H1 (cell line): ENCODE measurements around the gene ARHGAP24. TPM values are rescaled to one million over a fixed set of nuclear protein-coding genes. Genes with fewer than 3 reads are reported as not detected.

Source experiments
- CTCF ChIA-PET: fragments of 300-600 bp; sonication (Branson Sonifier 250); formaldehyde crosslinking; loops from one replicate; lab custom pipeline; 2021; ENCODE audit not compliant: partially characterized antibody; lab: Charles Lee
- POLR2A ChIA-PET: fragments of 300-600 bp; sonication (Branson Sonifier 250); formaldehyde crosslinking; loops from one replicate; lab custom pipeline; 2021; ENCODE audit warnings: inconsistent platforms; ENCODE audit not compliant: partially characterized antibody; lab: Charles Lee
- DNase-seq, 2 experiments: peaks; one replicate each; pipeline versions ENCODE4 v3.0.0 to v3.0.0-alpha.2; 2010 to 2022; ENCODE audit warnings: low spot score in 2 of 2, low read depth in 1 of 2, mixed read lengths in 1 of 2
- FAIRE-seq: peaks from 2 replicates; lab custom pipeline; 2011; peaks lifted over from hg19 to GRCh38; lab: Jason Lieb, UNC
- H2AFZ ChIP-seq: 2 replicates; pipeline ENCODE4 v1.8.1; 2012; ENCODE audit warnings: low read length, inconsistent platforms
- H2AK5ac ChIP-seq: 2 replicates; pipeline ENCODE4 v1.6.1; 2013; ENCODE audit warnings: low read depth, low read length
- H2BK120ac ChIP-seq: replicated peaks from 2 replicates; pipeline ENCODE3; 2013; ENCODE audit warnings: low read depth, low read length, inconsistent platforms
- H2BK12ac ChIP-seq: 2 replicates; pipeline ENCODE4 v1.6.1; 2013; ENCODE audit warnings: low read depth, low read length
- H2BK15ac ChIP-seq: 2 replicates; pipeline ENCODE4 v1.6.1; 2013; ENCODE audit warnings: low read length
- H2BK20ac ChIP-seq: 2 replicates; pipeline ENCODE4 v1.6.1; 2013; ENCODE audit warnings: low read length
- H2BK5ac ChIP-seq: 2 replicates; pipeline ENCODE4 v1.6.1; 2013; ENCODE audit warnings: low read depth, low read length
- H3K14ac ChIP-seq: 2 replicates; pipeline ENCODE4 v1.6.1; 2013; ENCODE audit warnings: inconsistent platforms; ENCODE audit not compliant: insufficient read length
- H3K18ac ChIP-seq: 2 replicates; pipeline ENCODE4 v1.6.1; 2013; ENCODE audit warnings: low read length; ENCODE audit errors: extremely low read depth
- H3K23ac ChIP-seq: 2 replicates; pipeline ENCODE4 v1.6.1; 2013; ENCODE audit warnings: inconsistent platforms; ENCODE audit not compliant: insufficient read length
- H3K23me2 ChIP-seq: 2 replicates; pipeline ENCODE4 v1.6.1; 2013; ENCODE audit warnings: low read depth, low read length
- H3K27ac ChIP-seq: 2 replicates; pipeline ENCODE4 v1.6.1; 2011; ENCODE audit warnings: low read depth, low read length, inconsistent platforms
- H3K27me3 ChIP-seq, 4 experiments: replicated peaks in 1 of 4; 1 replicate in 1 of 4; 2 replicates in 3 of 4; pipeline versions ENCODE4 v1.6.1 to v1.8.1; 2011 to 2013; ENCODE audit warnings: low read length in 3 of 4, mild to moderate bottlenecking in 3 of 4, inconsistent platforms in 2 of 4, mixed read lengths in 2 of 4, moderate library complexity in 1 of 4; ENCODE audit not compliant: control insufficient read depth in 3 of 4, insufficient read depth in 3 of 4; ENCODE audit errors: extremely low read depth in 1 of 4
- H3K36me3 ChIP-seq, 4 experiments: 2 replicates each; pipeline versions ENCODE4 v1.6.1 to v1.8.1; 2011 to 2013; ENCODE audit warnings: mild to moderate bottlenecking in 4 of 4, low read length in 3 of 4, moderate library complexity in 2 of 4, control low read depth in 1 of 4, inconsistent platforms in 1 of 4; ENCODE audit not compliant: insufficient read depth in 4 of 4, control insufficient read depth in 2 of 4
- H3K4ac ChIP-seq: replicated peaks from 2 replicates; pipeline ENCODE3; 2013; ENCODE audit warnings: low read length, low read depth, mixed read lengths, inconsistent platforms; ENCODE audit not compliant: insufficient read length
- H3K4me1 ChIP-seq, 4 experiments: replicated peaks in 1 of 4; 1 replicate in 1 of 4; 2 replicates in 3 of 4; pipeline versions ENCODE4 v1.6.1 to v1.8.1; 2011 to 2013; ENCODE audit warnings: low read length in 3 of 4, inconsistent platforms in 2 of 4, mixed read lengths in 1 of 4; ENCODE audit not compliant: insufficient read depth in 4 of 4, control insufficient read depth in 3 of 4
- H3K4me2 ChIP-seq, 2 experiments: 2 replicates each; pipeline versions ENCODE4 v1.6.1 to v1.8.1; 2011 to 2013; ENCODE audit warnings: low read depth in 2 of 2, low read length in 2 of 2, control low read depth in 1 of 2, inconsistent platforms in 1 of 2, mild to moderate bottlenecking in 1 of 2; ENCODE audit not compliant: insufficient read depth in 1 of 2
- H3K4me3 ChIP-seq, 4 experiments: fragments of 200-600, 300-600 bp in 1 of 4; sonication (generic), shearing (Covaris generic), sonication (Bioruptor Twin) in 1 of 4; 2 replicates each; pipeline versions ENCODE4 v1.5.1 to v1.8.1; 2011 to 2016; ENCODE audit warnings: low read length in 4 of 4, low read depth in 3 of 4, control low read depth in 2 of 4, inconsistent platforms in 2 of 4, mild to moderate bottlenecking in 2 of 4, mixed read lengths in 1 of 4, moderate library complexity in 1 of 4; ENCODE audit not compliant: insufficient read depth in 2 of 4; ENCODE audit errors: extremely low read depth in 1 of 4
- H3K56ac ChIP-seq: replicated peaks from 2 replicates; pipeline ENCODE3; 2013; ENCODE audit warnings: low read depth, mild to moderate bottlenecking, mixed read lengths, low read length, inconsistent platforms; ENCODE audit not compliant: insufficient read length
- H3K79me1 ChIP-seq: 2 replicates; pipeline ENCODE4 v1.6.1; 2013; ENCODE audit warnings: low read depth, low read length, control low read depth
- H3K79me2 ChIP-seq, 2 experiments: 2 replicates each; pipeline versions ENCODE4 v1.6.1 to v1.8.1; 2012 to 2013; ENCODE audit warnings: low read length in 2 of 2, mild to moderate bottlenecking in 2 of 2, inconsistent platforms in 1 of 2; ENCODE audit not compliant: insufficient read depth in 2 of 2, control insufficient read depth in 1 of 2
- H3K9ac ChIP-seq, 4 experiments: replicated peaks in 1 of 4; 1 replicate in 1 of 4; 2 replicates in 3 of 4; pipeline versions ENCODE4 v1.6.1 to v1.8.1; 2011 to 2013; ENCODE audit warnings: low read depth in 3 of 4, low read length in 3 of 4, control low read depth in 2 of 4, mild to moderate bottlenecking in 2 of 4, moderate library complexity in 2 of 4, inconsistent platforms in 1 of 4; ENCODE audit errors: extremely low read depth in 1 of 4
- H3K9me3 ChIP-seq, 2 experiments: 2 replicates each; pipeline versions ENCODE4 v1.6.1 to v1.8.1; 2012 to 2013; ENCODE audit warnings: mild to moderate bottlenecking in 2 of 2, moderate library complexity in 2 of 2, control low read depth in 1 of 2, inconsistent platforms in 1 of 2, low read depth in 1 of 2, low read length in 1 of 2, mixed read lengths in 1 of 2; ENCODE audit not compliant: insufficient read depth in 2 of 2
- H4K20me1 ChIP-seq, 2 experiments: replicated peaks in 1 of 2; 2 replicates each; pipeline versions ENCODE3 to v1.8.1; 2011 to 2013; ENCODE audit warnings: inconsistent platforms in 2 of 2, low read length in 2 of 2, mild to moderate bottlenecking in 1 of 2; ENCODE audit not compliant: insufficient read depth in 2 of 2, control insufficient read depth in 1 of 2
- H4K5ac ChIP-seq: 2 replicates; pipeline ENCODE4 v1.6.1; 2013; ENCODE audit warnings: low read length, low read depth, mixed read lengths, inconsistent platforms; ENCODE audit not compliant: insufficient read length
- H4K8ac ChIP-seq: 2 replicates; pipeline ENCODE4 v1.8.0; 2013; ENCODE audit warnings: mild to moderate bottlenecking, moderate library complexity, low read length, inconsistent platforms; ENCODE audit not compliant: insufficient read depth; ENCODE audit errors: extremely low read depth
- H4K91ac ChIP-seq: replicated peaks from 2 replicates; pipeline ENCODE3; 2013; ENCODE audit warnings: low read length, mixed read lengths, inconsistent platforms; ENCODE audit not compliant: insufficient read length
- ASH2L ChIP-seq: fragments of 200-600, 300-600 bp; sonication (generic); IDR thresholded peaks from one replicate; pipeline ENCODE4 v1.7.1; 2017; ENCODE audit warnings: low read length
- CEBPB ChIP-seq: IDR thresholded peaks from 2 replicates; pipeline ENCODE4 v1.6.1; 2012; ENCODE audit warnings: low read depth, low read length
- JUND ChIP-seq: IDR thresholded peaks from 2 replicates; pipeline ENCODE4 v1.6.1; 2011; ENCODE audit warnings: mild to moderate bottlenecking, improper control_type of control experiment, low read length
- RAD21 ChIP-seq, 2 experiments: IDR thresholded peaks in 1 of 2; conservative IDR thresholded peaks in 1 of 2; 2 replicates each; pipeline ENCODE4 v1.6.1; 2011; ENCODE audit warnings: low read depth in 2 of 2, low read length in 2 of 2, improper control_type of control experiment in 1 of 2, inconsistent platforms in 1 of 2, mild to moderate bottlenecking in 1 of 2, moderate library complexity in 1 of 2
- RXRA ChIP-seq: IDR thresholded peaks from 2 replicates; pipeline ENCODE4 v1.6.1; 2011; ENCODE audit warnings: low read depth, mild to moderate bottlenecking, low read length, moderate library complexity; ENCODE audit not compliant: insufficient read depth
- ZNF274 ChIP-seq: IDR thresholded peaks from 2 replicates; pipeline ENCODE4 v1.7.0; 2012; ENCODE audit warnings: low read length, borderline replicate concordance; ENCODE audit errors: extremely low read depth
- polyA plus RNA-seq, 7 experiments: library from polyadenylated mRNA; depleted of rRNA in 3 of 7; stranded (reverse) in 5 of 7; unstranded in 2 of 7; fragments of >200 nt in 5 of 7; fragments of 200-250 nt in 2 of 7; gene quantifications; 1 replicate in 5 of 7; 2 replicates in 1 of 7; 4 replicates in 1 of 7; pipeline versions ENCODE4 v1.2.1 to v1.2.3, GENCODE V29; 2011 to 2013; ENCODE audit warnings: missing spikeins in 2 of 7, mixed read lengths in 2 of 7
- total RNA-seq: library from RNA; stranded (reverse); fragmentation: NEBNext Ultra II Directional; extraction: Animal tissue kit (Norgen Biotek cat#: 25700); gene quantifications from 2 replicates; pipeline ENCODE4 v1.2.1, GENCODE V29; 2021

Gene ARHGAP24
- total and polyA plus RNA-seq, 2 of the 8 experiments (the other 6 are each of a cell fraction or from before 2014, with no cell fraction given): 0.08 to 0.50 TPM

DNA sequence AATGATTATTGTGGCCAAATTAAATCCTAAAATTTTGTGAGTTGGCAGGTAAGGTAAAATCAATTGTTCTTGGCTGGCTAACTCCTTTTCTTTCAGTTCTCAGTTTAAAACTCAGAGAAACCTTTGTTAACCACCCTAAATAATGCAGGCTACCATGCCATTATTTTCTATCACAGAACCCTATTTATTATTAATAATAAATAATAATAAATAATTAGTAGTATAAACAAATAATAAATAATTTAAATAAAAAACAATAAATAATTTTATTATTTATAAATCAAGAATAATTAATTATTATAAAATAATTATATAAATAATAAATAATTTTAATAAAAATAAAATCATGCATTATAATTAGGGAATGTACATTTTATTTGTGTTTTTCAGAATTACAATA, 390.3 kb downstream of the ARHGAP24 start:
- H3K79me2 ChIP-seq: no peaks in the 10 kb centered on the region
- H3K36me3 ChIP-seq: no peaks in the 10 kb centered on the region
- ChIA-PET POLR2A (no interaction called here), CTCF (interaction anchor here (0.6 kb wide), 1 partner anchor 68 kb away, joined by 3 read pairs; no protein-coding TSS in a partner anchor)
- no peak overlapping the region for H2BK120ac ChIP-seq
- H2BK15ac ChIP-seq: no peak overlapping the region
- H3K23me2 ChIP-seq: no peaks in the 10 kb centered on the region
- no peaks in the 10 kb centered on the region for H3K79me1 ChIP-seq
- no peak overlapping the region for H3K23ac ChIP-seq
- H3K18ac ChIP-seq: no peak overlapping the region
- no peak overlapping the region for H3K56ac ChIP-seq
- no peak overlapping the region for H4K91ac ChIP-seq
- H3K27ac ChIP-seq: no peak overlapping the region
- H3K27me3 ChIP-seq: no peaks in the 10 kb centered on the region
- H4K5ac ChIP-seq: no peak overlapping the region
- TF ChIP-seq CEBPB (no peak), ASH2L (no peak), JUND (no peak), RAD21 (IDR thresholded peaks at IDR 0.05 in 1 of 2, conservative IDR thresholded peaks at IDR 0.05 in 1 of 2; ENCODE audit: low read depth in 2 of 2, low read length in 2 of 2) (no peak), ZNF274 (no peak), RXRA (no peak)
- H2BK20ac ChIP-seq: no peak overlapping the region
- no peaks in the 10 kb centered on the region for H3K9me3 ChIP-seq
- no peak overlapping the region for H2BK5ac ChIP-seq
- no peak overlapping the region for H3K4me2 ChIP-seq
- FAIRE-seq: no peak
- H3K9ac ChIP-seq: no peak overlapping the region
- H2AFZ ChIP-seq: no peak overlapping the region
- H4K8ac ChIP-seq: no peak overlapping the region
- H3K4ac ChIP-seq: no peak overlapping the region
- no peak overlapping the region for H2BK12ac ChIP-seq
- no peaks in the 10 kb centered on the region for H4K20me1 ChIP-seq
- DNase-seq: no peak
- H3K4me1 ChIP-seq: no peaks in the 10 kb centered on the region
- H3K14ac ChIP-seq: no peak overlapping the region
- H3K4me3 ChIP-seq: no peak overlapping the region
- H2AK5ac ChIP-seq: no peak overlapping the region
